SK-N-SH (cell line): ENCODE measurements around the gene WWOX.

ENCODE experiments used
- CHD2 ChIP-seq: fragments of 150-350 bp; IDR thresholded peaks from 2 replicates; pipeline ENCODE4 v1.6.1; 2018; ENCODE audit warnings: low read length; ENCODE audit not compliant: partially characterized antibody
- EZH2phosphoT487 ChIP-seq: fragments of 200-600 bp; sonication (generic); IDR thresholded peaks from 2 replicates; pipeline ENCODE4 v1.6.1; 2017; ENCODE audit warnings: low read depth, mixed run types, mild to moderate bottlenecking, antibody characterized with exemption, moderate library complexity, borderline replicate concordance
- FOXJ3 ChIP-seq: sonication (generic); formaldehyde crosslinking; IDR thresholded peaks from 2 replicates; pipeline ENCODE4 v1.5.1; 2020; ENCODE audit warnings: mild to moderate bottlenecking, missing genetic modification reagents
- FOXM1 ChIP-seq: IDR thresholded peaks from 2 replicates; pipeline ENCODE4 v1.4.0; 2012; ENCODE audit warnings: low read depth, mild to moderate bottlenecking
- JUND ChIP-seq: IDR thresholded peaks from 2 replicates; pipeline ENCODE4 v1.4.0; 2012
- NRF1 ChIP-seq: IDR thresholded peaks from 2 replicates; pipeline ENCODE4 v1.6.1; 2012; ENCODE audit warnings: low read depth, mild to moderate bottlenecking, low read length
- POLR2AphosphoS5 ChIP-seq: IDR thresholded peaks from 2 replicates; pipeline ENCODE4 v1.6.1; 2012; ENCODE audit warnings: low read depth, low read length
- RFX5 ChIP-seq: IDR thresholded peaks from 2 replicates; pipeline ENCODE4 v1.6.1; 2012; ENCODE audit warnings: mild to moderate bottlenecking, improper control_type of control experiment, low read length
- SIN3A ChIP-seq: IDR thresholded peaks from 2 replicates; pipeline ENCODE4 v1.6.1; 2012; ENCODE audit warnings: low read depth, mild to moderate bottlenecking, low read length, moderate library complexity, borderline replicate concordance
- YY1 ChIP-seq: IDR thresholded peaks from 2 replicates; pipeline ENCODE4 v1.4.0; 2012; ENCODE audit warnings: low read depth, mild to moderate bottlenecking
- TF ChIP-seq, protein P1 (sequence below): fragments of 200-600 bp; sonication (generic); IDR thresholded peaks from 2 replicates; pipeline ENCODE4 v1.6.1; 2017; ENCODE audit warnings: antibody characterized with exemption, mild to moderate bottlenecking, moderate library complexity
- TF ChIP-seq, protein P2 (sequence below): IDR thresholded peaks from 2 replicates; pipeline ENCODE4 v1.4.0; 2012; ENCODE audit warnings: low read depth
- TF ChIP-seq, protein P3 (sequence below): fragments of 150-350 bp; IDR thresholded peaks from 2 replicates; pipeline ENCODE4 v1.6.1; 2016; ENCODE audit warnings: mild to moderate bottlenecking, low read depth, low read length
- TF ChIP-seq, protein P4 (sequence below): IDR thresholded peaks from 2 replicates; pipeline ENCODE4 v1.4.0; 2012; ENCODE audit warnings: low read depth, borderline replicate concordance

DNA sequence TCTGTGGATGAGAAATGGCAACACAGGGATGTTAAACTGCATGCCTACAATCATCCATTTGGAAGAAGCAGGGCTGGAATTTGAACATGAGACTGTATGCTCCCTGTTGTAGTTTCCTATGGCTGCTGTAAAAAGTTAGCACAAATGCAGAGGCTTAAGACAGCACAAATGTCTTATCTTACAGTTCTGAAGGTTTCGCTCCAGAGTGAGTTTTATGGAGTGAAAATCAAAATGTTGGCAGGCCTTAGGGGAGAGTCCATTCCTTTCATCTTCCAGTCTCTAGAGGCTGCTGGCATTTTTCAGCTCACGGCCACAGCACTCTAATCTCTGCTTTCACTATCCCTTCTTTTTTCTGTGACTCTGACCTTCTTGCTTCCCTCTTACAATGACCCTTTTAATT, 660.1 kb downstream of the WWOX start:
- TF ChIP-seq, protein P1, sequence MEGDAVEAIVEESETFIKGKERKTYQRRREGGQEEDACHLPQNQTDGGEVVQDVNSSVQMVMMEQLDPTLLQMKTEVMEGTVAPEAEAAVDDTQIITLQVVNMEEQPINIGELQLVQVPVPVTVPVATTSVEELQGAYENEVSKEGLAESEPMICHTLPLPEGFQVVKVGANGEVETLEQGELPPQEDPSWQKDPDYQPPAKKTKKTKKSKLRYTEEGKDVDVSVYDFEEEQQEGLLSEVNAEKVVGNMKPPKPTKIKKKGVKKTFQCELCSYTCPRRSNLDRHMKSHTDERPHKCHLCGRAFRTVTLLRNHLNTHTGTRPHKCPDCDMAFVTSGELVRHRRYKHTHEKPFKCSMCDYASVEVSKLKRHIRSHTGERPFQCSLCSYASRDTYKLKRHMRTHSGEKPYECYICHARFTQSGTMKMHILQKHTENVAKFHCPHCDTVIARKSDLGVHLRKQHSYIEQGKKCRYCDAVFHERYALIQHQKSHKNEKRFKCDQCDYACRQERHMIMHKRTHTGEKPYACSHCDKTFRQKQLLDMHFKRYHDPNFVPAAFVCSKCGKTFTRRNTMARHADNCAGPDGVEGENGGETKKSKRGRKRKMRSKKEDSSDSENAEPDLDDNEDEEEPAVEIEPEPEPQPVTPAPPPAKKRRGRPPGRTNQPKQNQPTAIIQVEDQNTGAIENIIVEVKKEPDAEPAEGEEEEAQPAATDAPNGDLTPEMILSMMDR: no peak
- no peak for TF ChIP-seq POLR2AphosphoS5
- no peak for TF ChIP-seq FOXJ3 (CRISPR knock-in tag)
- TF ChIP-seq YY1: no peak
- TF ChIP-seq CHD2: no peak
- TF ChIP-seq SIN3A: no peak
- no peak for TF ChIP-seq JUND
- TF ChIP-seq RFX5: no peak
- TF ChIP-seq, protein P2, sequence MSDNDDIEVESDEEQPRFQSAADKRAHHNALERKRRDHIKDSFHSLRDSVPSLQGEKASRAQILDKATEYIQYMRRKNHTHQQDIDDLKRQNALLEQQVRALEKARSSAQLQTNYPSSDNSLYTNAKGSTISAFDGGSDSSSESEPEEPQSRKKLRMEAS: no peak
- TF ChIP-seq, protein P3, sequence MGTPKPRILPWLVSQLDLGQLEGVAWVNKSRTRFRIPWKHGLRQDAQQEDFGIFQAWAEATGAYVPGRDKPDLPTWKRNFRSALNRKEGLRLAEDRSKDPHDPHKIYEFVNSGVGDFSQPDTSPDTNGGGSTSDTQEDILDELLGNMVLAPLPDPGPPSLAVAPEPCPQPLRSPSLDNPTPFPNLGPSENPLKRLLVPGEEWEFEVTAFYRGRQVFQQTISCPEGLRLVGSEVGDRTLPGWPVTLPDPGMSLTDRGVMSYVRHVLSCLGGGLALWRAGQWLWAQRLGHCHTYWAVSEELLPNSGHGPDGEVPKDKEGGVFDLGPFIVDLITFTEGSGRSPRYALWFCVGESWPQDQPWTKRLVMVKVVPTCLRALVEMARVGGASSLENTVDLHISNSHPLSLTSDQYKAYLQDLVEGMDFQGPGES: no peak
- TF ChIP-seq EZH2phosphoT487: no peak
- TF ChIP-seq, protein P4, sequence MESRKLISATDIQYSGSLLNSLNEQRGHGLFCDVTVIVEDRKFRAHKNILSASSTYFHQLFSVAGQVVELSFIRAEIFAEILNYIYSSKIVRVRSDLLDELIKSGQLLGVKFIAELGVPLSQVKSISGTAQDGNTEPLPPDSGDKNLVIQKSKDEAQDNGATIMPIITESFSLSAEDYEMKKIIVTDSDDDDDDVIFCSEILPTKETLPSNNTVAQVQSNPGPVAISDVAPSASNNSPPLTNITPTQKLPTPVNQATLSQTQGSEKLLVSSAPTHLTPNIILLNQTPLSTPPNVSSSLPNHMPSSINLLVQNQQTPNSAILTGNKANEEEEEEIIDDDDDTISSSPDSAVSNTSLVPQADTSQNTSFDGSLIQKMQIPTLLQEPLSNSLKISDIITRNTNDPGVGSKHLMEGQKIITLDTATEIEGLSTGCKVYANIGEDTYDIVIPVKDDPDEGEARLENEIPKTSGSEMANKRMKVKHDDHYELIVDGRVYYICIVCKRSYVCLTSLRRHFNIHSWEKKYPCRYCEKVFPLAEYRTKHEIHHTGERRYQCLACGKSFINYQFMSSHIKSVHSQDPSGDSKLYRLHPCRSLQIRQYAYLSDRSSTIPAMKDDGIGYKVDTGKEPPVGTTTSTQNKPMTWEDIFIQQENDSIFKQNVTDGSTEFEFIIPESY: no peak
- no peak for TF ChIP-seq NRF1
- no peak for TF ChIP-seq FOXM1
